Measurements from ENCODE around the gene EXOC3L1. TPM values are rescaled to one million over a fixed set of nuclear protein-coding genes. Genes with fewer than 3 reads are reported as not detected.
A peak's percentile ranks its signal among the peaks of the same experiment; 100 is the strongest.

Gene EXOC3L1
- 4.1 TPM for total RNA-seq
- long read RNA-seq, partial matches to known transcripts = 3 of 8 reads
- long read RNA-seq, other reads (novel, unspliced or antisense) = 3 of 8 reads

GRCh38 chr16:67190041-67190440 lies at the start of gene EXOC3L1:
Gene EXOC3L1 (minus strand): TSS chr16:67190136. CDS start chr16:67189676, 460 bp downstream.
- DNase-seq (ENCODE audit: missing footprints) = no peak
- ATAC-seq = no peak
- intact Hi-C loops (cut with DNase I) = no loop called here

- ATAC-seq (no peak), DNase-seq (ENCODE audit: missing footprints) (peak; percentile 17)
- intact Hi-C loops (cut with DNase I) = no loop called here
These were observed 49.0 kb upstream of the EXOC3L1 start for GRCh38 chr16:67238806-67239470.

- intact Hi-C loops (cut with DNase I) = no loop called here
- no peak for ATAC-seq
- DNase-seq (ENCODE audit: missing footprints) = no peak
These were observed 48.3 kb upstream of the EXOC3L1 start for GRCh38 chr16:67238278-67238575.

GRCh38 chr16:67237396-67238277 lies 47.7 kb upstream of the EXOC3L1 start:
- peak; percentile 65 for DNase-seq (ENCODE audit: missing footprints)
- no peak for ATAC-seq
- intact Hi-C loops (cut with DNase I) = no loop called here

- ATAC-seq (no peak), DNase-seq (ENCODE audit: missing footprints) (peak; percentile 58)
- intact Hi-C loops (cut with DNase I) = no loop called here
These were observed 46.8 kb upstream of the EXOC3L1 start for GRCh38 chr16:67236563-67237395.

GRCh38 chr16:67235816-67236562 lies 46.1 kb upstream of the EXOC3L1 start:
- DNase-seq (ENCODE audit: missing footprints) (peak; percentile 32), ATAC-seq (no peak)
- intact Hi-C loops (cut with DNase I) = no loop called here

GRCh38 chr16:67234180-67234597 lies 44.3 kb upstream of the EXOC3L1 start:
- ATAC-seq (no peak), DNase-seq (ENCODE audit: missing footprints) (peak; percentile 11)
- intact Hi-C loops (cut with DNase I) = no loop called here

- intact Hi-C loops (cut with DNase I) = no loop called here
- ATAC-seq (no peak), DNase-seq (ENCODE audit: missing footprints) (peak; percentile 37)
These were observed 43.7 kb upstream of the EXOC3L1 start for GRCh38 chr16:67233596-67233995.

GRCh38 chr16:67230809-67231660 lies 41.1 kb upstream of the EXOC3L1 start:
- intact Hi-C loops (cut with DNase I) = no loop called here
- peak; percentile 16 for DNase-seq (ENCODE audit: missing footprints)
- ATAC-seq = no peak

- peak; percentile 60 for DNase-seq (ENCODE audit: missing footprints)
- intact Hi-C loops (cut with DNase I) = no loop called here
- ATAC-seq = no peak
These were observed 40.2 kb upstream of the EXOC3L1 start for GRCh38 chr16:67229906-67230808.

GRCh38 chr16:67228905-67229304 lies 39.0 kb upstream of the EXOC3L1 start:
- peak; percentile 21 for DNase-seq (ENCODE audit: missing footprints)
- ATAC-seq = no peak
- intact Hi-C loops (cut with DNase I) = no loop called here

- ATAC-seq (no peak), DNase-seq (ENCODE audit: missing footprints) (peak; percentile 58)
- intact Hi-C loops (cut with DNase I) = no loop called here
These were observed 38.3 kb upstream of the EXOC3L1 start for GRCh38 chr16:67228034-67228785.

GRCh38 chr16:67227567-67227921 lies 37.6 kb upstream of the EXOC3L1 start:
- ATAC-seq (no peak), DNase-seq (ENCODE audit: missing footprints) (peak; percentile 51)
- intact Hi-C loops (cut with DNase I) = loop anchor here (1.0 kb wide), 2 partner anchors 17 to 35 kb away; partner anchors contain the start of gene E2F4

- intact Hi-C loops (cut with DNase I) = loop anchor here (1.0 kb wide), 2 partner anchors 17 to 35 kb away; partner anchors contain the start of gene E2F4
- ATAC-seq (peak; percentile 97), DNase-seq (ENCODE audit: missing footprints) (peak; percentile 99)
These were observed 37.0 kb upstream of the EXOC3L1 start, which contains the start of gene TMEM208 for GRCh38 chr16:67226804-67227566. Gene TMEM208 (plus strand): TSS chr16:67227130. CDS start chr16:67227219, 89 bp downstream.

GRCh38 chr16:67226295-67226803 lies 36.4 kb upstream of the EXOC3L1 start:
- peak; percentile 3 for ATAC-seq
- intact Hi-C loops (cut with DNase I) = no loop called here
- no peak for DNase-seq (ENCODE audit: missing footprints)

All from Right ventricle myocardium inferior (tissue), 1 donor.